Loucy (cell line): ENCODE results near the gene N4BP3.

ENCODE experiments used
- EZH2phosphoT487 ChIP-seq: fragments of 200-600 bp; IDR thresholded peaks from 2 replicates; pipeline ENCODE4 v1.6.1; 2018; ENCODE audit warnings: antibody characterized with exemption, mild to moderate bottlenecking, moderate library complexity, borderline replicate concordance
- TF ChIP-seq, protein P1 (sequence below): fragments of 200-600 bp; sonication (generic); conservative IDR thresholded peaks from 2 replicates; pipeline ENCODE4 v1.5.1; 2014; ENCODE audit warnings: mild to moderate bottlenecking, antibody characterized with exemption, low read length

DNA sequence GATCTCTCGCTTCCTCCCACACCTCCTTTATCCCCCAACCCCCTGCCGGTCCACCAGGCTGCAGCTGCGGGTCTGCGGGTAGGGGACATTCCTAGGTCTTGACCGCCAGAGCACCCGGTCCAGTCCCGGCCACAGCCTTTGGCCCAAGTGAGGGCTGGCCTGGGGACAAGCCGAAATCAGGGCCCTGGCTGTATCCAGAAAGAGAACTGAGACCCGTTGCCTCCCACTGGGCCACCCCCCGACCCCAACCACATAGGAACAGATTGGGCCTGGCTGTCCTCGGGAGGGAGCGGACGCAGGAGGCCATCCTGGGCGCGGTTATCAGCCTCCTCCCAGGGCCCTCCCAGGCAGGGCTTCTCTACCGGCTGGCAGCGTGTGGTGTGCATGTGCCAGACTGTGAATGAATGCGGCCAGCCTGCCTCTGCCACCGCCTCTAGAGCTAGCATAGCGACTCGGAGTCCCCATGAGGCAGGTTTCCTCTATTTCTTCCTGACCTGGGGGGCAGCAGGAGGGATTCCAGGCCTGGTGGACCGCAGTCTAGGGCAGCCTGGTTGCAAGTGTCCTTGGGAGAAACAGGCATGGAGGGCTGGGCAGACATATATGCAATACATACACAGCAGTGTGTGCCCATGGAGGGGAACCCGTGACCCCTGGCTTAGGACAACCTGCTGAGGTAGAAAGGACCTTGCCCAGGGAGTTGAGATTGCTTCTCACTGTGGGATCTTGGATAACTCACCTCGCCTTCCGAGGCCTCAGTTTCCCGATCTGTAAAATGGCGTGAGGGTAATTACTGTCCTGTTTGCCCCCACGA lies 1.2 kb downstream of the N4BP3 start:
- TF ChIP-seq, protein P1, sequence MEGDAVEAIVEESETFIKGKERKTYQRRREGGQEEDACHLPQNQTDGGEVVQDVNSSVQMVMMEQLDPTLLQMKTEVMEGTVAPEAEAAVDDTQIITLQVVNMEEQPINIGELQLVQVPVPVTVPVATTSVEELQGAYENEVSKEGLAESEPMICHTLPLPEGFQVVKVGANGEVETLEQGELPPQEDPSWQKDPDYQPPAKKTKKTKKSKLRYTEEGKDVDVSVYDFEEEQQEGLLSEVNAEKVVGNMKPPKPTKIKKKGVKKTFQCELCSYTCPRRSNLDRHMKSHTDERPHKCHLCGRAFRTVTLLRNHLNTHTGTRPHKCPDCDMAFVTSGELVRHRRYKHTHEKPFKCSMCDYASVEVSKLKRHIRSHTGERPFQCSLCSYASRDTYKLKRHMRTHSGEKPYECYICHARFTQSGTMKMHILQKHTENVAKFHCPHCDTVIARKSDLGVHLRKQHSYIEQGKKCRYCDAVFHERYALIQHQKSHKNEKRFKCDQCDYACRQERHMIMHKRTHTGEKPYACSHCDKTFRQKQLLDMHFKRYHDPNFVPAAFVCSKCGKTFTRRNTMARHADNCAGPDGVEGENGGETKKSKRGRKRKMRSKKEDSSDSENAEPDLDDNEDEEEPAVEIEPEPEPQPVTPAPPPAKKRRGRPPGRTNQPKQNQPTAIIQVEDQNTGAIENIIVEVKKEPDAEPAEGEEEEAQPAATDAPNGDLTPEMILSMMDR: no peak
- TF ChIP-seq EZH2phosphoT487: no peak
